ENCODE measurements around the gene DPH6.

DNA sequence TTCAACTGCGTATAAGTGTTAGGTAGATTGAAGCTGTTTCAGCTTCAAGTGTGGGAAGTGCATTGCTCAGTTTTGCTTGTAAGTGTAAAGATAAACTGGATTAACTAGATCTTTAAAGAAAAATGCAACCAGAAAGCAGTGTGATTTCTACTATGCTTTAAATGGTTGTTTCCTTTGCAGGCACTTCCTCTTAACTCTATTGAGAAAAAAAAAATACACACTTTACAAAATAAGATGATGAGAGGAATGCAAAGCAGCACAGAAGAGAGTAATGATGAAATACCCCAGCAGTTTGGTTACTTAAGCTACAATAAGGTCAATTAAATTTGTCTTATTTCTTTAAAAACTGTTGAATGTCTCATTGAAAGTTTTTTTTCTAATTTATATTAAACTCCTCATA lies 40.8 kb downstream of the DPH6 start:
- no peak for TF ChIP-seq OSR1 (CRISPR knock-in tag; IDR thresholded peaks at IDR 0.05)
- TF ChIP-seq, protein P1, sequence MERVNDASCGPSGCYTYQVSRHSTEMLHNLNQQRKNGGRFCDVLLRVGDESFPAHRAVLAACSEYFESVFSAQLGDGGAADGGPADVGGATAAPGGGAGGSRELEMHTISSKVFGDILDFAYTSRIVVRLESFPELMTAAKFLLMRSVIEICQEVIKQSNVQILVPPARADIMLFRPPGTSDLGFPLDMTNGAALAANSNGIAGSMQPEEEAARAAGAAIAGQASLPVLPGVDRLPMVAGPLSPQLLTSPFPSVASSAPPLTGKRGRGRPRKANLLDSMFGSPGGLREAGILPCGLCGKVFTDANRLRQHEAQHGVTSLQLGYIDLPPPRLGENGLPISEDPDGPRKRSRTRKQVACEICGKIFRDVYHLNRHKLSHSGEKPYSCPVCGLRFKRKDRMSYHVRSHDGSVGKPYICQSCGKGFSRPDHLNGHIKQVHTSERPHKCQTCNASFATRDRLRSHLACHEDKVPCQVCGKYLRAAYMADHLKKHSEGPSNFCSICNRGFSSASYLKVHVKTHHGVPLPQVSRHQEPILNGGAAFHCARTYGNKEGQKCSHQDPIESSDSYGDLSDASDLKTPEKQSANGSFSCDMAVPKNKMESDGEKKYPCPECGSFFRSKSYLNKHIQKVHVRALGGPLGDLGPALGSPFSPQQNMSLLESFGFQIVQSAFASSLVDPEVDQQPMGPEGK (CRISPR knock-in tag; IDR thresholded peaks at IDR 0.05; ENCODE audit: borderline replicate concordance) = no peak
- no peak for TF ChIP-seq ZC3H10 (CRISPR knock-in tag; IDR thresholded peaks at IDR 0.05)
- no peak for TF ChIP-seq ZNF565 (CRISPR knock-in tag; conservative IDR thresholded peaks at IDR 0.05; ENCODE audit: low read depth)
- TF ChIP-seq ZNF8 (CRISPR knock-in tag; IDR thresholded peaks at IDR 0.05) = no peak
- TF ChIP-seq CREB5 (CRISPR knock-in tag; IDR thresholded peaks at IDR 0.05; ENCODE audit: low read depth) = no peak
- no peak for TF ChIP-seq ARNTL (CRISPR knock-in tag; IDR thresholded peaks at IDR 0.05; ENCODE audit: borderline replicate concordance, low read depth)
- no peak for TF ChIP-seq CSRNP3 (CRISPR knock-in tag; IDR thresholded peaks at IDR 0.05)
- TF ChIP-seq ESRRG (CRISPR knock-in tag; IDR thresholded peaks at IDR 0.05) = no peak
- TF ChIP-seq ISL1 (CRISPR knock-in tag; IDR thresholded peaks at IDR 0.05) = no peak
- no peak for TF ChIP-seq RARB (CRISPR knock-in tag; IDR thresholded peaks at IDR 0.05)
- no peak for TF ChIP-seq CSDC2 (CRISPR knock-in tag; IDR thresholded peaks at IDR 0.05)
- no peak for TF ChIP-seq ZFP3 (CRISPR knock-in tag; IDR thresholded peaks at IDR 0.05)
